ENCODE results near the gene KCTD4.
"Not testable (repeated sequence)": the region's sequence is repeated elsewhere in the genome, so short reads cannot be mapped to it uniquely, and the experiment has no call there.

Gene KCTD4
- total RNA-seq, result 0 reads per million in 3 donors

DNA sequence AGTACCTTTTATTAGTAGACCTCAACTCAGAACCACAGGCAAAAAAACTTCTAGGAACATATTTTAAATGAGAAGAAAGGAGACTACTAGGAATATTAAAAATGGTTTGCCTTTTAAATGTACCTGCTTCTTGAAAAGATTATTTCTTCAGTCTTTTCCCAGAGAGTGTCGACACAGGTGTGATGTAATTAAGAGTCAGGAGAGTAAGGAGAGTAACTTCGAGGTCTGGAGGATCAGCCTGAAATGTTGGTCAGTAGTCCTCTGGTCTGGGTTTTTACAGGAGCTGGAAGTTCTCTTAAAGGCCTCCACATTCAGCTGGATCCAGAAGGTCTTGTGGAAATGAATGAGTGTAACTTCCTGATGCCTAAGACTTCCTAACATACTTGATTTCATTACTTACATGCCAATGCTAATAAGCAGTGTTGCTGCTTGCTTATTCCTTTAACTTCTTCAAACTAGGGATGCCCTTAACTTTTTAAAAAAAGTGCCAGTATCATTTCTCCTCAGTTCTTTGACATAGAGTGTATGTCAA lies at the start of gene KCTD4:
TSS of gene KCTD4 (minus strand) at position 345 of the 532 bp plus-strand sequence. CDS start 6,478 bp downstream, outside the sequence.
- no peak for DNase-seq
- no peaks in the 10 kb centered on the region for H3K9me3 ChIP-seq (ENCODE audit: control insufficient read depth, low read length)

DNA sequence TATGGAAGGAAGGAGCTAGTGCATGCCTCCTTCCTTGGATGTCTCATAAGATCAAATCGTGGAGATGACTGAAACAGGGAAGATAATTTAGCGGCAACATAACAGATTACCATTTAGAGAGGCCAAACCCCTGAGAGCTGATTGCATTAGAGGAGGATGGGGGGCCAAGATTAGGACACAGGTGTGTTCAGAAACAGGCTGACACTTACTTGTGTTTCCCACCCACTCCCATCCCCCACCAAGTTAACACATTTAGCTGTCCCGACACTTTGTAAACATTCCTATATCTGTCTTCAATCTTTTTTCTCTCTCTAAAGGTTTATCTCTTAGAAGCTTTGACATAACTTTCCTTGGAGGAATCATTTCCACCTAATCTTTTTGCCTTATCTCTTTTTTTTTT lies 48.8 kb upstream of the KCTD4 start:
- H3K27ac ChIP-seq (ENCODE audit: insufficient read depth, low read length, poor library complexity, severe bottlenecking), result no peak overlapping the region
- no peak for DNase-seq
- no peaks in the 10 kb centered on the region for H3K4me1 ChIP-seq (ENCODE audit: control insufficient read depth, insufficient read depth, low read length, poor library complexity, severe bottlenecking)
- peaks cover 3% of the 10 kb centered on the region for H3K36me3 ChIP-seq (ENCODE audit: control insufficient read depth, insufficient read depth, low read length)
- H3K9me3 ChIP-seq (ENCODE audit: control insufficient read depth, low read length), result no peaks in the 10 kb centered on the region
- no peak overlapping the region for H3K4me3 ChIP-seq (ENCODE audit: insufficient read depth, low read depth, low read length, poor library complexity, severe bottlenecking)
- no peaks in the 10 kb centered on the region for H3K27me3 ChIP-seq (replicated peaks; ENCODE audit: control insufficient read depth, insufficient read depth, low read length, poor library complexity, severe bottlenecking)

More for the DNA sequence above, at the start of gene KCTD4:
- no peak within 1 kb of the TSS for H3K4me3 ChIP-seq (ENCODE audit: insufficient read depth, low read depth, low read length, poor library complexity, severe bottlenecking)
- no peak within 1 kb of the TSS for H3K27ac ChIP-seq (ENCODE audit: insufficient read depth, low read length, poor library complexity, severe bottlenecking)
- no peaks in the 10 kb centered on the region for H3K36me3 ChIP-seq (ENCODE audit: control insufficient read depth, insufficient read depth, low read length)
- H3K27me3 ChIP-seq (replicated peaks; ENCODE audit: control insufficient read depth, insufficient read depth, low read length, poor library complexity, severe bottlenecking), result no peaks in the 10 kb centered on the region
- H3K4me1 ChIP-seq (ENCODE audit: control insufficient read depth, insufficient read depth, low read length, poor library complexity, severe bottlenecking), result no peaks in the 10 kb centered on the region

- H3K36me3 ChIP-seq (ENCODE audit: control insufficient read depth, insufficient read depth, low read length); H3K9me3 ChIP-seq (ENCODE audit: control insufficient read depth, low read length); DNase-seq; H3K27ac ChIP-seq (ENCODE audit: insufficient read depth, low read length, poor library complexity, severe bottlenecking); H3K27me3 ChIP-seq (replicated peaks; ENCODE audit: control insufficient read depth, insufficient read depth, low read length, poor library complexity, severe bottlenecking); H3K4me1 ChIP-seq (ENCODE audit: control insufficient read depth, insufficient read depth, low read length, poor library complexity, severe bottlenecking); H3K4me3 ChIP-seq (ENCODE audit: insufficient read depth, low read depth, low read length, poor library complexity, severe bottlenecking): not testable (repeated sequence)
Observed at GRCh38 chr13:45244736-45245135, 43.9 kb upstream of the KCTD4 start.

DNA sequence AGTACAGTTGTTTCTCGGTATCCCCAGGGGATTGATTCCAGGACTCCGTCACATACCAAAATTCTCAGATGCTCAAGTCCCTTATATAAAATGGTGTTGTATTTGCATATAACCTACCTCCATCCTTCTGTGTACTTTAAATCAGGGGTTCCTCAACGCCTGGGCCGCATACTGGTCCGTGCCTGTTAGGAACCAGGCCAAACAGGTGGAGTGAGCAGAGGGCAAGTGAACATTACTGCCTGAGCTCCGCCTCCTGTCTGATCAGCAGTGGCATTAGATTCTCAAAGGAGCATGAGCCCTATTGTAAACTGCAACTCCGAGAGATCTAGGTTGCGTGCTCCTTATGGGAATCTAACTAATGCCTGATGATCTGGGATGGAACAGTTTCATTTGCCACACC lies 42.2 kb upstream of the KCTD4 start:
- DNase-seq, result no peak
- H3K36me3 ChIP-seq (ENCODE audit: control insufficient read depth, insufficient read depth, low read length), result no peaks in the 10 kb centered on the region
- no peak overlapping the region for H3K27ac ChIP-seq (ENCODE audit: insufficient read depth, low read length, poor library complexity, severe bottlenecking)
- H3K9me3 ChIP-seq (ENCODE audit: control insufficient read depth, low read length), result no peaks in the 10 kb centered on the region
- H3K4me3 ChIP-seq (ENCODE audit: insufficient read depth, low read depth, low read length, poor library complexity, severe bottlenecking), result no peak overlapping the region
- no peaks in the 10 kb centered on the region for H3K27me3 ChIP-seq (replicated peaks; ENCODE audit: control insufficient read depth, insufficient read depth, low read length, poor library complexity, severe bottlenecking)
- H3K4me1 ChIP-seq (ENCODE audit: control insufficient read depth, insufficient read depth, low read length, poor library complexity, severe bottlenecking), result no peaks in the 10 kb centered on the region

DNA sequence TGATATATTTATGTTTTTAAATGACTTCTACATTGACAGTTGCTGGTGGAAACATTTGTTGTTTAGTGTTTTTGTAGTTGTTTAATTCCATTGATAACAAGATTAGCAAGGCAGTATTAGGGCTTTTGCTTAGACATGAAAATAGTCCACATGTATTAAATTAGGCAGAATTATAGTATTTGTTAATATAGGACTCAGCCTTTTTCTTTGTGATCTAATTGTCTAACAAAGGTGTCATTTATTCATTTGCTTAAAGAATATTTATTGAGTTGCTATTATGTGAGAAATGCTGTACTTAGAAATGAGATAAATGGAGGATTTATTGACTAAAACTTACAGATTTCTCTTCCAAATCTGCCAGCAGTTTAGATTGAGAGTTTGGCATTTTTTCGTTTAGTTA lies 41.7 kb upstream of the KCTD4 start:
- no peaks in the 10 kb centered on the region for H3K36me3 ChIP-seq (ENCODE audit: control insufficient read depth, insufficient read depth, low read length)
- H3K4me3 ChIP-seq (ENCODE audit: insufficient read depth, low read depth, low read length, poor library complexity, severe bottlenecking), result no peak overlapping the region
- H3K27ac ChIP-seq (ENCODE audit: insufficient read depth, low read length, poor library complexity, severe bottlenecking), result no peak overlapping the region
- no peaks in the 10 kb centered on the region for H3K9me3 ChIP-seq (ENCODE audit: control insufficient read depth, low read length)
- no peaks in the 10 kb centered on the region for H3K27me3 ChIP-seq (replicated peaks; ENCODE audit: control insufficient read depth, insufficient read depth, low read length, poor library complexity, severe bottlenecking)
- no peak for DNase-seq
- H3K4me1 ChIP-seq (ENCODE audit: control insufficient read depth, insufficient read depth, low read length, poor library complexity, severe bottlenecking), result no peaks in the 10 kb centered on the region

DNA sequence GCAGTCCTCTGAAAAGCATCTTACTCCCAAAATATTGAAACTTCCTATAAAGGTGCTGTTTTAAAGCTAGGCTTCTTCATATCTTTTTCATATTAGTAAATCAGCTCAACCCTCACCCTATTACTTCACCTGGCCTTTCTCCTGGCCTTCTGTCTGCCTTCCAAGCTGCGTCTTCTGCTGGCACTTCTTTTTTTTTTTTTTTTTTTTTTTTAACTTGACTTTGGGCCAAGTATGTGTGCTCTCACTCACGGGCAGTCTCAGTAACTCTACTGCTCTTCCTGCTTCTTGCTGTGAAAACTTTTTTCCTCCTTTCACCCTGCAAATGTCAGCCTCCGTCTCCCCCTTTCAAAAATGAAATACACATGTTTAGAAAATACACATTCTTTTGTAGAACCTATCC lies 41.2 kb upstream of the KCTD4 start:
- Histone ChIP-seq H3K27ac (ENCODE audit: insufficient read depth, low read length, poor library complexity, severe bottlenecking) (no peak overlapping the region), H3K4me1 (ENCODE audit: control insufficient read depth, insufficient read depth, low read length, poor library complexity, severe bottlenecking) (no peaks in the 10 kb centered on the region), H3K4me3 (ENCODE audit: insufficient read depth, low read depth, low read length, poor library complexity, severe bottlenecking) (no peak overlapping the region), H3K9me3 (ENCODE audit: control insufficient read depth, low read length) (no peaks in the 10 kb centered on the region), H3K27me3 (replicated peaks; ENCODE audit: control insufficient read depth, insufficient read depth, low read length, poor library complexity, severe bottlenecking) (no peaks in the 10 kb centered on the region), H3K36me3 (ENCODE audit: control insufficient read depth, insufficient read depth, low read length) (no peaks in the 10 kb centered on the region)
- DNase-seq, result no peak

DNA sequence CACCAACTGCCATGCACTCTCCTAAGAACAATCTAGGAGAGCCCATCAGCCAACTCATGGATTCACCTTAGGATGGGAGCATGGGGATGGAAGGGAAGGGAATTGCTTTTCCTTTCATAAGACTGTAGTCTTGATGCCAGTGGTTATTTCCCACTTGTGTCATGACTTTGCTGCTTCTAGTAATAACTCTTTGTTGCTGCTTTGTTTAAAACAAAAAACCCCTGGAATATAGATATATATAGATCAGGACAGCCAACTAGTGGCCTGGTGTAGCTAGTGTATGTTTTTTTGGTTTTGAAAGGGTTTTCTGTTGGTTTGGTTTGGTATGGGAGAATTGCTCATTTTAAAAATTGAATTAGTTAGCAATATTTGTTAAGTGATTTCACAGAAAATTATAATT lies 39.3 kb upstream of the KCTD4 start:
- H3K4me1 ChIP-seq (ENCODE audit: control insufficient read depth, insufficient read depth, low read length, poor library complexity, severe bottlenecking), result no peaks in the 10 kb centered on the region
- no peaks in the 10 kb centered on the region for H3K36me3 ChIP-seq (ENCODE audit: control insufficient read depth, insufficient read depth, low read length)
- H3K4me3 ChIP-seq (ENCODE audit: insufficient read depth, low read depth, low read length, poor library complexity, severe bottlenecking), result no peak overlapping the region
- H3K27me3 ChIP-seq (replicated peaks; ENCODE audit: control insufficient read depth, insufficient read depth, low read length, poor library complexity, severe bottlenecking), result no peaks in the 10 kb centered on the region
- H3K9me3 ChIP-seq (ENCODE audit: control insufficient read depth, low read length), result no peaks in the 10 kb centered on the region
- DNase-seq, result no peak
- no peak overlapping the region for H3K27ac ChIP-seq (ENCODE audit: insufficient read depth, low read length, poor library complexity, severe bottlenecking)

- DNase-seq, result no peak
- H3K27ac ChIP-seq (ENCODE audit: insufficient read depth, low read length, poor library complexity, severe bottlenecking), result no peak overlapping the region
- H3K9me3 ChIP-seq (ENCODE audit: control insufficient read depth, low read length), result no peaks in the 10 kb centered on the region
- H3K4me3 ChIP-seq (ENCODE audit: insufficient read depth, low read depth, low read length, poor library complexity, severe bottlenecking), result no peak overlapping the region
- no peaks in the 10 kb centered on the region for H3K4me1 ChIP-seq (ENCODE audit: control insufficient read depth, insufficient read depth, low read length, poor library complexity, severe bottlenecking)
- H3K36me3 ChIP-seq (ENCODE audit: control insufficient read depth, insufficient read depth, low read length), result no peaks in the 10 kb centered on the region
- H3K27me3 ChIP-seq (replicated peaks; ENCODE audit: control insufficient read depth, insufficient read depth, low read length, poor library complexity, severe bottlenecking), result no peaks in the 10 kb centered on the region
Observed at GRCh38 chr13:45238945-45239795, 38.3 kb upstream of the KCTD4 start.

GRCh38 chr13:45232591-45232990 lies 31.7 kb upstream of the KCTD4 start:
- Histone ChIP-seq H3K9me3 (ENCODE audit: control insufficient read depth, low read length) (no peaks in the 10 kb centered on the region), H3K4me3 (ENCODE audit: insufficient read depth, low read depth, low read length, poor library complexity, severe bottlenecking) (no peak overlapping the region), H3K27me3 (replicated peaks; ENCODE audit: control insufficient read depth, insufficient read depth, low read length, poor library complexity, severe bottlenecking) (no peaks in the 10 kb centered on the region), H3K36me3 (ENCODE audit: control insufficient read depth, insufficient read depth, low read length) (no peaks in the 10 kb centered on the region), H3K27ac (ENCODE audit: insufficient read depth, low read length, poor library complexity, severe bottlenecking) (no peak overlapping the region), H3K4me1 (ENCODE audit: control insufficient read depth, insufficient read depth, low read length, poor library complexity, severe bottlenecking) (no peaks in the 10 kb centered on the region)
- DNase-seq, result no peak

- H3K27ac ChIP-seq (ENCODE audit: insufficient read depth, low read length, poor library complexity, severe bottlenecking), result no peak overlapping the region
Observed at GRCh38 chr13:45231722-45232121, 30.9 kb upstream of the KCTD4 start.

More at GRCh38 chr13:45231722-45232121, 30.9 kb upstream of the KCTD4 start:
- Histone ChIP-seq H3K9me3 (ENCODE audit: control insufficient read depth, low read length) (no peaks in the 10 kb centered on the region), H3K4me1 (ENCODE audit: control insufficient read depth, insufficient read depth, low read length, poor library complexity, severe bottlenecking) (no peaks in the 10 kb centered on the region), H3K36me3 (ENCODE audit: control insufficient read depth, insufficient read depth, low read length) (no peaks in the 10 kb centered on the region), H3K27me3 (replicated peaks; ENCODE audit: control insufficient read depth, insufficient read depth, low read length, poor library complexity, severe bottlenecking) (no peaks in the 10 kb centered on the region), H3K4me3 (ENCODE audit: insufficient read depth, low read depth, low read length, poor library complexity, severe bottlenecking) (no peak overlapping the region)
- no peak for DNase-seq
